HCT116 (cell line): ENCODE measurements around the gene FHIT. TPM values are rescaled to one million over a fixed set of nuclear protein-coding genes. Genes with fewer than 3 reads are reported as not detected.

Source experiments
- ATAC-seq: fragments of 200-7000 bp; cut with Tn5 transposase; 2 replicates; pipeline ENCODE4 v1.9.1; 2020; ENCODE audit warnings: mild to moderate bottlenecking, moderate library complexity
- BruUV-seq: library from RNA; stranded (reverse); fragments of 400-500 nt; replicated peaks from 2 replicates; lab custom pipeline; 2021; lab: Mats Ljungman, UMichigan
- CTCF ChIA-PET: fragments of 300-600 bp; sonication (Branson Sonifier 250); formaldehyde crosslinking; loops from one replicate; lab custom pipeline; 2021; ENCODE audit warnings: antibody characterized with exemption; lab: Charles Lee
- POLR2A ChIA-PET: fragments of 300-600, 350-600 bp; sonication (Branson Sonifier 250); formaldehyde crosslinking; loops from one replicate; lab custom pipeline; 2021; ENCODE audit warnings: antibody characterized with exemption; lab: Charles Lee
- RAD21 ChIA-PET, 2 experiments: fragments of 300-600 bp; sonication (Branson Sonifier 250); formaldehyde crosslinking; loops; one replicate each; lab custom pipeline; 2023; ENCODE audit warnings: low total read pairs in 2 of 2; ENCODE audit not compliant: uncharacterized antibody in 2 of 2, unreplicated experiment in 2 of 2, low non-redundant PET in 1 of 2; lab: Charles Lee
- DNase-seq: peaks from one replicate; pipeline ENCODE4 v3.0.0-alpha.2; 2010; ENCODE audit warnings: low read depth, low spot score
- H2AFZ ChIP-seq: fragments of 200-600 bp; shearing (Covaris generic), sonication (generic); 2 replicates; pipeline ENCODE4 v1.6.1; 2017; ENCODE audit warnings: low read depth, mixed run types, mixed read lengths, antibody characterized with exemption, low read length; ENCODE audit not compliant: poor library complexity, severe bottlenecking
- H3K27ac ChIP-seq: 2 replicates; pipeline ENCODE4 v1.5.1; 2012; ENCODE audit warnings: low read depth, low read length
- H3K27me3 ChIP-seq: fragments of 200-600 bp; sonication (generic); 2 replicates; pipeline ENCODE4 v1.6.1; 2016; ENCODE audit warnings: mixed run types, low read length, mixed read lengths; ENCODE audit not compliant: insufficient read depth
- H3K36me3 ChIP-seq, 2 experiments: fragments of 200-500 bp in 1 of 2; fragments of 200-600 bp in 1 of 2; sonication (Bioruptor generic) in 1 of 2; sonication (generic) in 1 of 2; 2 replicates each; pipeline versions ENCODE4 v1.5.1 to v1.6.1; 2014 to 2016; ENCODE audit warnings: low read length in 2 of 2, inconsistent platforms in 1 of 2, mixed read lengths in 1 of 2, mixed run types in 1 of 2; ENCODE audit not compliant: insufficient read depth in 2 of 2, control insufficient read depth in 1 of 2
- H3K4me1 ChIP-seq, 2 experiments: fragments of 200-600 bp in 1 of 2; sonication (generic) in 1 of 2; 2 replicates each; pipeline versions ENCODE4 v1.5.1 to v1.6.1; 2012 to 2017; ENCODE audit warnings: low read length in 2 of 2, inconsistent platforms in 1 of 2, mild to moderate bottlenecking in 1 of 2, mixed read lengths in 1 of 2, mixed run types in 1 of 2, moderate library complexity in 1 of 2; ENCODE audit not compliant: insufficient read depth in 2 of 2, control insufficient read depth in 1 of 2
- H3K4me2 ChIP-seq: fragments of 200-600 bp; sonication (generic); 2 replicates; pipeline ENCODE4 v1.6.1; 2017; ENCODE audit warnings: mixed run types, low read length, mixed read lengths
- H3K4me3 ChIP-seq, 2 experiments: fragments of 200-600 bp in 1 of 2; sonication (generic) in 1 of 2; replicated peaks in 1 of 2; 2 replicates each; pipeline ENCODE4 v1.5.1; 2011 to 2016; ENCODE audit warnings: low read length in 2 of 2, control low read depth in 1 of 2, low read depth in 1 of 2, mild to moderate bottlenecking in 1 of 2, mixed read lengths in 1 of 2, mixed run types in 1 of 2
- H3K79me2 ChIP-seq: fragments of 200-600 bp; sonication (generic); 2 replicates; pipeline ENCODE4 v1.6.1; 2017; ENCODE audit warnings: mild to moderate bottlenecking, mixed run types, low read length, moderate library complexity, mixed read lengths; ENCODE audit not compliant: insufficient read depth
- H3K9ac ChIP-seq: fragments of 200-600 bp; sonication (generic); 2 replicates; pipeline ENCODE4 v1.6.1; 2016; ENCODE audit warnings: low read length, mixed read lengths
- H3K9me2 ChIP-seq: fragments of 200-600 bp; sonication (generic), shearing (Covaris generic); 2 replicates; pipeline ENCODE4 v1.6.1; 2017; ENCODE audit warnings: mixed run types, mild to moderate bottlenecking, moderate library complexity; ENCODE audit not compliant: insufficient read depth
- H3K9me3 ChIP-seq, 2 experiments: fragments of 200-500 bp in 1 of 2; fragments of 200-600 bp in 1 of 2; sonication (Bioruptor generic) in 1 of 2; sonication (generic) in 1 of 2; 2 replicates each; pipeline ENCODE4 v1.6.1; 2014 to 2017; ENCODE audit warnings: low read length in 2 of 2, mixed read lengths in 2 of 2, inconsistent platforms in 1 of 2, low read depth in 1 of 2, mild to moderate bottlenecking in 1 of 2, mixed run types in 1 of 2, moderate library complexity in 1 of 2; ENCODE audit not compliant: control insufficient read depth in 1 of 2, insufficient read depth in 1 of 2
- H4K20me1 ChIP-seq: fragments of 200-600 bp; sonication (generic), shearing (Covaris generic); 2 replicates; pipeline ENCODE4 v1.6.1; 2017; ENCODE audit warnings: mixed run types, mild to moderate bottlenecking, moderate library complexity; ENCODE audit not compliant: insufficient read depth
- EGR1 ChIP-seq: IDR thresholded peaks from 2 replicates; pipeline ENCODE4 v1.6.1; 2012; ENCODE audit warnings: low read depth
- ELF1 ChIP-seq: IDR thresholded peaks from 2 replicates; pipeline ENCODE4 v1.6.1; 2012; ENCODE audit warnings: low read depth, borderline replicate concordance
- JUND ChIP-seq: IDR thresholded peaks from 2 replicates; pipeline ENCODE4 v1.6.1; 2012
- POLR2AphosphoS5 ChIP-seq: IDR thresholded peaks from 2 replicates; pipeline ENCODE4 v1.6.1; 2011; ENCODE audit warnings: mild to moderate bottlenecking, low read depth, low read length, moderate library complexity
- REST ChIP-seq: IDR thresholded peaks from 2 replicates; pipeline ENCODE4 v1.6.1; 2012; ENCODE audit warnings: low read depth
- YY1 ChIP-seq: IDR thresholded peaks from 2 replicates; pipeline ENCODE4 v1.6.1; 2011; ENCODE audit warnings: low read length, low read depth, moderate library complexity, mild to moderate bottlenecking; ENCODE audit not compliant: insufficient replicate concordance; ENCODE audit errors: extremely low read depth
- intact Hi-C: fragments of 100-400 bp; cut with micrococcal nuclease; formaldehyde crosslinking; loops from 2 replicates; pipeline ENCODE4 v1.10.0; 2022
- total RNA-seq: library from RNA; stranded (reverse); gene quantifications from one replicate; pipeline ENCODE4 v1.2.1, GENCODE V29; 2021; ENCODE audit not compliant: unreplicated experiment

The FHIT gene
- total RNA-seq, 1 experiment from 2014 or later = 20.1 TPM

- Histone ChIP-seq H3K9ac (no peak overlapping the region), H3K9me2 (no peaks in the 10 kb centered on the region), H3K36me3 (no peaks in the 10 kb centered on the region), H3K27me3 (peaks cover 29% of the 10 kb centered on the region), H3K79me2 (no peaks in the 10 kb centered on the region), H3K4me3 (no peak overlapping the region), H3K27ac (no peak overlapping the region), H2AFZ (no peak overlapping the region), H3K4me1 (no peaks in the 10 kb centered on the region), H4K20me1 (no peaks in the 10 kb centered on the region), H3K4me2 (no peak overlapping the region), H3K9me3 (no peaks in the 10 kb centered on the region)
- ATAC-seq (no peak), DNase-seq (no peak)
- intact Hi-C loops = no loop called here
- BruUV-seq = no TSS peak
- ChIA-PET RAD21 (no interaction called here), POLR2A (no interaction called here), CTCF (no interaction called here)
- TF ChIP-seq POLR2AphosphoS5 (no peak), REST (no peak), ELF1 (no peak), EGR1 (no peak), YY1 (no peak), JUND (no peak)
These were observed 1518.0 kb downstream of the FHIT start for GRCh38 chr3:59733041-59733809.
